ENCODE data around the gene POLD2.

The POLD2 gene

GRCh38 chr7:44102846-44103565, 20.3 kb downstream of the POLD2 start:
- no peak for DNase-seq (ENCODE audit: low read depth in 4 of 4, low spot score in 1 of 4)

- no peak for DNase-seq (ENCODE audit: low read depth in 4 of 4, low spot score in 1 of 4)
Observed at GRCh38 chr7:44101966-44102845, 21.1 kb downstream of the POLD2 start.

- DNase-seq (ENCODE audit: low read depth in 4 of 4, low spot score in 1 of 4), result no peak
Observed at GRCh38 chr7:44101303-44101965, 21.9 kb downstream of the POLD2 start.

GRCh38 chr7:44100458-44101302, 22.7 kb downstream of the POLD2 start:
- DNase-seq (ENCODE audit: low read depth in 4 of 4, low spot score in 1 of 4), result no peak

GRCh38 chr7:44099669-44100068, 23.7 kb downstream of the POLD2 start:
- DNase-seq (ENCODE audit: low read depth in 4 of 4, low spot score in 1 of 4), result no peak

- DNase-seq (ENCODE audit: low read depth in 4 of 4, low spot score in 1 of 4), result no peak
Observed at GRCh38 chr7:44098092-44099068, 25.0 kb downstream of the POLD2 start.

- no peak for DNase-seq (ENCODE audit: low read depth in 4 of 4, low spot score in 1 of 4)
Observed at GRCh38 chr7:44097064-44097932, 26.1 kb downstream of the POLD2 start.

GRCh38 chr7:44096326-44096881, 26.9 kb downstream of the POLD2 start:
- DNase-seq (ENCODE audit: low read depth in 4 of 4, low spot score in 1 of 4), result no peak

GRCh38 chr7:44095781-44096180, 27.6 kb downstream of the POLD2 start:
- DNase-seq (ENCODE audit: low read depth in 4 of 4, low spot score in 1 of 4), result no peak

- no peak for DNase-seq (ENCODE audit: low read depth in 4 of 4, low spot score in 1 of 4)
Observed at GRCh38 chr7:44094883-44095592, 28.3 kb downstream of the POLD2 start.

GRCh38 chr7:44094365-44094764, 29.0 kb downstream of the POLD2 start:
- no peak for DNase-seq (ENCODE audit: low read depth in 4 of 4, low spot score in 1 of 4)

GRCh38 chr7:44093102-44093641, 30.2 kb downstream of the POLD2 start:
- DNase-seq (ENCODE audit: low read depth in 4 of 4, low spot score in 1 of 4), result no peak

- DNase-seq (ENCODE audit: low read depth in 4 of 4, low spot score in 1 of 4), result no peak
Observed at GRCh38 chr7:44087911-44088838, 35.2 kb downstream of the POLD2 start.

- no peak for DNase-seq (ENCODE audit: low read depth in 4 of 4, low spot score in 1 of 4)
Observed at GRCh38 chr7:44086627-44087026, 36.7 kb downstream of the POLD2 start.

- DNase-seq (ENCODE audit: low read depth in 4 of 4, low spot score in 1 of 4), result no peak
Observed at GRCh38 chr7:44085546-44085945, 37.8 kb downstream of the POLD2 start.

- DNase-seq (ENCODE audit: low read depth in 4 of 4, low spot score in 1 of 4), result no peak
Observed at GRCh38 chr7:44084701-44085100, 38.6 kb downstream of the POLD2 start.

Measured in stimulated activated CD4-positive, alpha-beta T cell treated with anti-CD3 and anti-CD28 coated beads, Interleukin-1b, Interleukin-23, amount 100 ng/mL, for 24 hours (primary cell).